HG03520 (cell line): ENCODE results near the gene LARGE2.

Experiments
- ATAC-seq: cut with Tn5 transposase; IDR thresholded peaks from one replicate; pipeline ENCODE4 v1.9.1; 2021; ENCODE audit warnings: mild to moderate bottlenecking, moderate library complexity; ENCODE audit not compliant: unreplicated experiment

The LARGE2 gene

DNA sequence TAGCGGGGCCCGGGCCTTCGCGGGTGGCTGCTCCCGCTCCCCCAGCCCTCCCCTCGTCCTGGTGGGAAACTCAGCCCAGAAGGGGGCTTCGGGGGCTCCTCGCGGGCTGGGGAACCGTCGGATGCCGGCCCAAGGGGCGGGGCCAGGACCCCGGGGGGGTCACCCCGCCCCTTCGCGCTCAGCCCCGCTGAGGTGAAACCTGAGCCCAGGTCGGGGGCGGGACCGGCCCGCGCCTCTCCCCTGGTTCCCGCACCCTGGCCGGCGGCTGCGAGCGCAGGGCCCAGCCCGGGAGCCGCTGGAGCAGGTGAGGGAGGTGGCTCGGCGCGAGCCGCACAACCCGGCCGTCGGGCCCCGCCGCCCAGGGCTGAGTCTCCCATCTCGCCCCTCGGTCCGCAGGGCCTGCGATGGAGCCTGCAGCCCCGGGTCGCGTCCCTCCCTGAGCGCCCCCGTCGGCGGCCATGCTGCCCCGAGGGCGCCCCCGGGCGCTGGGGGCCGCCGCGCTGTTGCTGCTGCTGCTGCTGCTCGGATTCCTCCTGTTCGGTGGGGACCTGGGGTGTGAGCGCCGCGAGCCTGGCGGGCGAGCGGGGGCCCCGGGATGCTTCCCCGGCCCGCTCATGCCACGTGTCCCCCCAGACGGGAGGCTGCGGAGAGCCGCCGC lies at the start of gene LARGE2:
TSS of gene LARGE2 (plus strand) at position 232 of the 658 bp plus-strand sequence. CDS start at position 459, 227 bp downstream.
- ATAC-seq, result no peak

DNA sequence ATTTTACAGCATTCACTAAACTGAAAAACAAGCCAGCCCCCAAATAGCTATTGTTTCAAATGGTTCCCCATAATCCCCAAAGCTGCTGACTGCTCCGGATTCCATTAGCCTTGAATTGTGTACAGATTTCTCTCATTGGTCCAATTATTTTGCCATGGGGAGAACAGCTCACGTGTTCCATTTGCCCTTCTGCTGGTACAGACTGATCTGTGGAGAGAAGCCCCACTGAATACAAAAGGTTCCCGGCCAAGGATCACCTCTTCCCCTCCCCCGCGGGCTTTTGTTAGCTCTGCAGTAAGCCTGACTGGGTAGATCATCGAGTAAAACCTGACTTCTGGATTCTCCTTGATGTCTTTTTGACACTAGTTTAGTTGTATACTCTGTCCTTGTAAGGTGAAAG lies 46.1 kb upstream of the LARGE2 start:
- no peak for ATAC-seq

DNA sequence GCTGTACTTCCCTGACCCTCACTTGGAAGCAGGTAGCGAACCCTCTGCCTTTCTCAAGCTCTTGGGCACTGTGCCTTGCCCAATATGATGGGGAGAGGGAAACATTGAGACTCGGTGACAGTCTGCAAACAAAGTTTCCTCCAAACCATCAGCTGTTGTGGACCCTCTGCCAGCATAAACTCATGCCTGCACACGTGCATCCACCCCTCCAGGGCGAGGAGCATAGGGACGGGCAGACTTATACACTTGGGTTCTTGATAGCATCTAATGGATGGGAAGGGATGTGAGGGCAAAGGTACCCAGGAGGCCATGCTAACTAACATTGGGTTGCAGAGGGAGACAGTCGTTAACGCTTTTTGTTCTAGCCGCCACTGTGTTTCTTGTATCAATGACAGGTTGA lies 45.2 kb upstream of the LARGE2 start:
- no peak for ATAC-seq

DNA sequence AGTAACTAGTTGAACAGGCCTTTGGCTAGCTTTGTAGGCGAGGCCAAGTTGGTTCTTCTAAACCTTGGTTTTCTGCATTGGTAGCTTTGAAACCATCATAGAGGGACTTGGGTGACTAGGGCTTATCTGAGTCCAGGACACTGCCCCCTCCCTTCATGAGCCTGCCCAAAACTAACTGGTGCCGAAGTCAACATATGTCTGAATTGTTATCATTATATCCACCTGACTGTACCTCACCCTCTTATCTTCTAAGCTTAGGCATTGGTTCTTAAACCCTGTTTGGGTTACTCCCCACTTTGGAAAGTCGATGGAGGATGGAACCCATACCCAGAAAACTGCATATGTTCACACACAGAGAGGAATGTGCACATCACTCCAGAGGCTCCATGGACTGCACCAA lies 44.6 kb upstream of the LARGE2 start:
- ATAC-seq, result no peak

DNA sequence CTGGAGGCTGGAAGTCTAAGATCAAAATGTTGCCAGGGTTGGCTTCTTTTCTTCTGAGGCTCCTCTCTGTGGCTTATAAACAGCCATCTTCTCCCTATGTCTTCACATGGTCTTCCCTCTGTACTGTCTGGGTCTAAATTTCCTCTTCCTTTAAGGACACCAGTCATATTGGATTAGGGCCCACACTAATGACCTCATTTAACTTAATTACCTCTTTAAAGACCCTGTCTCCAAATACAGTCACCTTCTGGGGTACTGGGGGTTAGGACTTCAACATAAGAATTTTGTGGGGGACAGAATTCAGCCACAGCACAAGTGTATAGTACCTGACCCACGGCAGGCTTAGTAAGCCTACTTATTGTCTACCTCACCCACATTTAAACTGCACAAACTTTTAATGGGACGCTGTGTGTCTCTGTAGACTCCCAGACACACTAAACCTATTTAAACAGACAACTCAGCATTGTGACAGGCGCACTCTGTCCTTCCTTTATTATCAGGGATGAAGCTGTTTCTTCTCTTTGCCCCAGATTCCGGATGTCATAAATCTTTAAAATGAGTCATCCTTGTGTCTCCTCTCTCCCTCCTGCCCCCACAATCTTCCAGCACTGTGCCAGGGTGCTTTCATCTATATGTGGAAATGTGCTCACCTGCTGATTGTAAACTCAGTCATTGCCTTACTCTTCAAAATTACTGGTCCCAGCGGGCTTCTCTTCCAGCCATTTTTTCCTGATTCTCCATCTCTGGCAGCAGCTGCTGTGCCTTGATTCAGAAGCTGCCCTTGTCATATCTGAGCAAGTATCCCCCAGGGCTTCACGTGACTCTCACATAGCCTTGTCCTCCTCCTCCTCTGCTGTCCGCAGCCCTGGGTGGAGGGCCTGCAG lies 42.4 kb upstream of the LARGE2 start:
- no peak for ATAC-seq

DNA sequence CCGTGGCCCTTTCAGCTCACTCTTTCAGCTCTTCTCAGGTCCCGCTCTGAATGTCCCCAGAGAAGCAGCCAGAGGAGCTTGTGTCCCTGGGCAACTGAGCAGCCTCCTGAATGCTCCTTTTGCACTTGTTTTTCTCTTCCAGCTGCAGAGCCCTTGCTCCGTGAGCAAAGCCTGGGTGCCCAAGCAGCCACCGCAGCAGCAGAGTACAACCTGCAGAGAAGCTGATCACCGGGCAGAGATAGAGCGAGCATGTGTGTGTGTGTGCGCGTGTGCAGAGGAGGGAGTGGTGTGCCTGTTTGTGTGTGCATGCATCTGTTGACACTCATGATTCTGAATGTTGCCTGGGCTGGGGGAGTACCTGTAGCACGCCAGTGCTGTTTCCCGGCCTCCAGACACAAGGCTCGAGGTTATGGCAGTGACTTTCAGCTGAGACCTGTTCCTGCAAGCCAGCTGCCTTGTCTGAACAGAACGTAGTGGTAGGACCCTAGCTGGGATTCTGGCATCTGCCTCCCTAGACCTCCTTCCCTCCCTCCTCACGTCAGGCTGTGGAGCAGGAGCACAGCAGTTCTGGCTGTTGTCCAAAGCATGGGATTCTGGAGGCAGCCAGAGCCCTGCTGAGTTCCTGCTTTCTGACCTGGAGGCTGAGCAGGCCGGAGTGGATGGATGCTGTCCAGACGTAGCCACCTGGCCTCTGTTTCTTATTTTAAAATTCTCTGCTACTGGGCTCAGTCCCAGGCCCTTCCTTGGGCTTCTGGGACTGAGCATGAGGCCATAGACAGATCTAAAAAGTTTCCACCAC lies 41.5 kb upstream of the LARGE2 start:
- ATAC-seq, result no peak

DNA sequence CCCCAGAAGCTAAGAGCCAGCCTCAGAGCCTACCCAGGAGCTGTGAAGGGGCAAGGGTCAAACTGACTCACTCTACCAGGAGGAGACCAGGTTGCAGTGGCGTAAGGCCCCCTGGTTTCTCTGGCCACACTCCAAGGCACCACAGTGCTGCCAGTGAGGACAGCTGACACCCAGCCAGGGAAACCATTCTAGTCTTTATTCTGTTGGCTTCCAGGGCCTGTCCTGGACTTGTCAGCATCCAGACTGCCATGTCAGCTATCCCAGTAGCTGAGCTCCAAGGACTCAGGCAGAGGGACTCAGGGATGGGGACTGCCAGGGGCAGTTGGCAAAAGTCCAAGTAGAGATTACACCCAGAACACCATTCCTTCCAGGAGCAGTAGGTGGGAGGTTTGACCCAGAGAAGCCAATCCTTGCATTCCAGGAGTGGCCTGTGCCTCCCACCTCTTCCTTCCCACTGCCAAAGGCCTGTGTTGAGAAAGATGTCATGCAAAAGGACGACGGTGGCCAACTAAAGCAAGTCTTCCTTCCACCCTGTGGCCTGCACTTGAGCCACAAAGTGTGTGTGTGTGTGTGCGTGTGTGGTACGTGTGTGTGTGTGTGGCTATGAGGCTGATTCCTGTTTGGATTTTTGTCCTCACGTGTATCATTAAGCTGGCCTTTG lies 40.6 kb upstream of the LARGE2 start:
- no peak for ATAC-seq

DNA sequence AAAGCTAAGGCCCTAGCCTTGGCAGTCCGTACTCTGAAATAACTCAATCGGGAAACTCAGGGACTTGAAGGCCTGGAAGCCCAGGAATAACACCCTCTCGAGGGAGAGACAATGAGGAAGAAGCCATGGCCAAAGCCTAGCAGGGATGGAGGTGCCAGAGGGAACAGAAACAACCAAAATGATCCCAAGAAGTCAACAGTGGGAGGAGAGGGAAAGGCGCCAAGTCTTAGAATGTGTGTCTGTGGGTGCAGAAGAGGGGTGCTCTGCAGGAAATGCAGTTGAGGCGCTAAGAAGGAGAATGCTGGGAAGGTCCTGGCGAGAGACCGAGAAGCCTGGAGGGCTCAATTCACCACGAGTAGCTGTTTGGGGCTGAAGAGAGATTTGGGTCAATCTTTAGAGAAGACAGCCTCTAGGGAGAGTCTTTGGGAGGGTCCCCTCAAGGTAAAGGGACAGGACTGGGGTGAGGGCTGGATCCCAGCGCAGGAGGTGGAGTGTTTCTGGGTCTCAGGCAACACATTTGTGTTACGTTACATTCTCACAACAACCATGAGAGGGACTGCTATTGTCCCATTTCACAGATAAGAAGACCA lies 37.8 kb upstream of the LARGE2 start:
- ATAC-seq, result no peak

DNA sequence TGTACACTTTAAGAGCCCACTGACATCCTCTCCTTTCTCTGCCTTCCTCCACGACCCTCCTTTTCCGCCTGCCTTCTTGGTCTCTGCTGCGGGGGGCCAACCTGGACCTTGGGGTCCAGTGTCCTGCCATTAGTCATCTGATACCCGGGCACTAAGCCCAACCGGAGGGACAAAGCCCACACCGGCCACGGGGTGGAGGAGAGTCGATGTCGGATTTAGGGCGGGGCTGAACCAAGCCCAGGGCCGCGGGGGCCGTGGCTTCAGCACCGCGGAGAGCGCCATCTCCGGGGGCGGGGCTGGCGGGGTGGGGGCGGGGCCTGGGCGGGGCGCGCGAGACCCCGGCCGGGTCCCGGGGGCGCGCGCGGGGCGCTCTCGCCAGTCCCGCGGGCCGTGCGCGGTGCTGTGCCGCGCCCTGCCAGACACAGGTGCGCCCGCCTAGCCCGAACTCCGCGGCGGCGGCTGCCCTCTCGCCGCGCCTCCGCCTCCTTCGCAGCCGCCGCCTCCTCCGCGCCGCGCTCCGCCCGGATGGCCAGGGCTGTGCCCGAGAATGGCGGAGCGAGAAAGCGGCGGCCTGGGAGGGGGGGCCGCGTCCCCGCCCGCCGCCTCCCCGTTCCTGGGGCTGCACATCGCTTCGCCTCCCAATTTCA lies 37.1 kb upstream of the LARGE2 start, which contains the start of gene MAPK8IP1:
TSS of gene MAPK8IP1 (plus strand) at position 378 of the 647 bp plus-strand sequence. CDS start at position 548, 170 bp downstream.
- peak; percentile 60 for ATAC-seq

DNA sequence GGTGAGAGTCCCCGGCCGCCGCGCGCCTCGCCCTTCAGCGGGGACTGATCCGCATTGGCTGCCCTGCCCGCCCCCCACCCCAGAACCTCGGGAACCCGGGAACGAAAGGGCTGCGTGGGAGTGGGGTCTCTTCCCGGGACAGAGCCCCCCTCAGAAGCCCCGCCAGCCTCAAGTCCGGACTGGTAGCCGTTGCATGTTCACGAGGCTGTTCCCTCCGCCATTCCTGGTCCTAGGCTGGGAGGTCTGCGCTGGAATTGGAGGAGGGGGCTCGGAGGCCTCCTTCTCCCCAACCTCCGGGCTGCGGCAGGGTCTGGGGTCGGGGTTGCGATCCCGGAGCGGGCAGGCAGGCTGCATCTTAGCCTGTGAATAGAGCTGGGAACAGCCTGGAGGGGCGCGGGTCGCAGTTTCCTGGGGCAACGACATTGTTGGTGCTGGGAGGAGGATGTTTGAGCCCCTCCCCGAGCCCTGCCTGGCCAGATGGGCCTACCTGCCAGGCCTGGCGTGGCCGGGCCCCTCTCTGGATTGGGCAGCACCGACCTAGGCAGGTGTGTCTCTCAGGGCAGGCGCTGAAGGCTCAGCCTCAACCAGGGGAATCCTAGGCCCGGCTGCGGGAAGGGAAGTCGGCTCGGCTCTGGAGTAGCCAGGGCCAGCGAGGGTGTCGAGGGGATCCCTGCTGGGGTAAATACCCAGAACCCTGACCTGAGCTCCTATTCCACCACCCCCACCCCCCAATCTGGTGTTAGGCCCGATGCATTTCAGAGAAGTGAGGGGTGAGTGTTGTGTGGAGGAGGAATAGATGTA lies 36.3 kb upstream of the LARGE2 start:
- ATAC-seq, result no peak

DNA sequence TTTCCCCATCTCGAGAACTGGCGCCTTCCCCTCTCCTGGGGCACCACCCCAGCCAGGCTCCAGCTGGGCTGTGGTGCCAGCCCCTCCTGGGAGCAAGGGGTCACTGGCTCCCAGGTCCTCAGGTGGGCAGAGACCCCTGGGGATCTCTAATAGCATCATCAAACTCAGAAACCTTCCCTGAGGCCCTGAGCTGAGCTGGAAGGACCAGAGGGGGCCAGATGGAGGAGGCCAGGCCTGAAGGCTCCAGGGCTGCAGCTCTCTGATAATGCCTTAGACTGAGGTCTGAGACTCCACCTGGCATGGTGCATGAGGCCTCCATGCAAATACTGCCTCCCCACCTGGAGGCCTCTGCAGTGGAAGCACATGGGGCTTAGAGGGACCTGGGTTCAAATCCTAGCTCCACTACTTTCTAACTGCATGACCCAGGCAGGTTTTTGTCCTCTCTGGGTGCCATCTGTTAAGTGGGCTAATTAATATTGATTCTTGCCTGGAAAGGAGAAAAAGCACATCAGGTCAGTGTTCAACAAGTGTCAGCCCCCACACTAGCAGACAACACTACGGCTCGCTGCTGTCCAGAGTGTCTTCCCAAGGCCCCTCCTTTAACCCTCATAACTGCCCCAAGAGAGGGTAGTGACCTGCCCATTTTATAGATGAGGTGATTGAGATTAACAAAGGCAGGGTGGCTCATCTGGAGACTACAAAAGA lies 35.5 kb upstream of the LARGE2 start:
- ATAC-seq, result no peak

DNA sequence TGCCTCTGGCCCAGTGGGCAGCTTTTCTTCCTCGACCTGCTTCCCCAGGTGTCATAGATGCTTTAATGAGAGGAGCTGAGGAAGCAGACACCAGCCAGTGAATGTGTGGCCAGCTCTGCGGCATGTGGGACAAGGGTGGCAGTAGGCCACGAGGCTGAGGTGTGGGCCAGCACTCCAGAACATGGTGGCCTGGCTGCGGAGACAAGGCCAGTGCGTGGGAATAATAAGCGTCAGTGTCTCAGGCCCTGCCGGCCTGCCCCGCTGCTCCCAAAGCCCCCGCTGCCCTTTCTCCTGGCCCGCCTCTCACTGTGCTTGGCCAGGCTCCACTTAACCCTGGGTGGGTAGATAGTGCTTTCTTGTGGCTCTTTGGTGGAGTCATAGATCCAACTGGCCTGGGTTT lies 34.9 kb upstream of the LARGE2 start:
- no peak for ATAC-seq

DNA sequence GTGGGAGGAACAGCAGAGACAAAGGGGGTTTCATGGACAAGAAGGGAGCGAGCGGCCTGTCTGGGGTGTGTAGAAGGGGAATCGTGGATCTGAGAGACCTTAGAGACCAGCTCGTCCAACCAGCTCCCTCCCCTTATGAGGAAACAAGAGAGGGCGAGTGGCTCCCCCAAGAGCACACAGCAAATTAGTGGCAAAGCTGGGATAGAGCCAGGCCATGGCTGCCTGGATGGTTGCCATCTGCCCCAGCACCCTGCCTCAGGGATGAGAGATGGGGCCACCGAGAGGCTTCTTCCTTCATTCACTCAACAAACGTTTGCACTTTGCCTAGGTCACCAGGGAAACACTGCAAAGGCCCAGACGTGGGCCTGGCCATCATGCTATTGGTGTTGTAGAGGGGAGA lies 32.9 kb upstream of the LARGE2 start:
- no peak for ATAC-seq

DNA sequence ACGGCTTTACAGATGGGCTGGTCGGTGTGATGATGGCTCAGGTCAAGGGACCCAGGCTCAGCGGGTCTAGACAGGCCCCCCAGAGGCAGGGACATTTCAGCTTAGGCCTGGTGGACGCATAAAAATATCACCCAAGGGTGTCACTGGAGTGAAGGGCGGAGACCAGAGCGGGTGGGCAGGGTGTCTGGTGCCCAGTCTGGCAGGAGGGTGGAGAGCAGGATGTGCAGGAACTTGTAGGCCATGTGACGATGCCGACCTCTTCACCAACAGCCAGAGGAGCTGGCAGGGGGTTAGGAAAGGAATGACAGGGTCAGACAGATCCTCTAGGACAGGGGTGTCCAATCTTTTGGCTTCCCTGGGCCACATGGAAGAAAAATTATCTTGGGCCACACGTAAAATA lies 32.5 kb upstream of the LARGE2 start:
- ATAC-seq, result no peak

DNA sequence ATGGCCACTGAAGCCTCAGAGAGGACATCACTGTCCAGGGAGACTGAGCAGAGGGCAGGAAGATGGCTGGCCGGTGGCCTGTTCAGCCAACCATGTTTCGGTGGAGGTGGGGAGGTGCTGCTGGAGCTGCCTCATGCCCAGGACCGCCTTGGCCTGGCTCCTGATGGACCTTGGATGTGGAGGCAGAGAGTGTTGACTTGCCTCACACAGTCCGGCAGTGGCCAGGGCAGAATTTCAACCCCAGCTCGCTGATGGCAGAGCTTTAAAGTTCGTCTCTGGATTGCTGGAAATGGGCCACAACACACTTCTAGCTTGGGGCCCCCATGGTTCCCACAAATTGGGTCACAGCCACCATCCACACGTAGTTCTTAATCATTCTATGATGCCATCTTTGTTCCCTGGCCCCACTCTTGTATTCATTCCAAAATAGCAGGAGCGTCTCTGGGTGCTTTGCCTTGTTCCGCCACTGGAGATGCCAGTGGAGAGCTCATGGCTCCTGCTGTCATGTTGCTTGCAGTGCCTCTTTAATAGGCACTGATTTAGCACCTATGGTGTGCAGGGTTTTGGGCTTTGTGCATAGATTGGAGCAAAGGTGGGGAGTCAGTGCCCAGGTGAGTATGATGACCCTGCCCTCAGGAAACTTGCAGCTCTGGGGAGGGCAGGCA lies 31.4 kb upstream of the LARGE2 start:
- ATAC-seq, result no peak

DNA sequence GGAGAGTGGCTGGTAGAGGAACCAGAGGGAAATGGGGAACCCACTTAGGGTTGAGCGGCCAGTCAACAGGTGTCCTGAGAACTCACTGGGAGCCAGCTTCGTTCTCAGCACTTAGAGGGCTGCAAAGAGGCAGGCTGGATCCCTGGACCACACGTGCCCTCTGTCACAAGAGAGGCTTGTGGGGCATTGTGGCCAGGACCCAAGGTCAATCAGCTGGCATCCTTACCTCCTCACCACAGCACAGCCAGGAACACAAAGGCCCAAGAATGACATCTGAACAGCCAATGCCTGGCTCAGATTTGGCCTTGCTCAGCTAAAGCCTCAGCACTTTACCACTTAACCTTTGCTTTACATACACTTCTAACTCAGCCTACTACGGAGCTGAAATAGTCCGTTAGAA lies 29.6 kb upstream of the LARGE2 start:
- no peak for ATAC-seq

DNA sequence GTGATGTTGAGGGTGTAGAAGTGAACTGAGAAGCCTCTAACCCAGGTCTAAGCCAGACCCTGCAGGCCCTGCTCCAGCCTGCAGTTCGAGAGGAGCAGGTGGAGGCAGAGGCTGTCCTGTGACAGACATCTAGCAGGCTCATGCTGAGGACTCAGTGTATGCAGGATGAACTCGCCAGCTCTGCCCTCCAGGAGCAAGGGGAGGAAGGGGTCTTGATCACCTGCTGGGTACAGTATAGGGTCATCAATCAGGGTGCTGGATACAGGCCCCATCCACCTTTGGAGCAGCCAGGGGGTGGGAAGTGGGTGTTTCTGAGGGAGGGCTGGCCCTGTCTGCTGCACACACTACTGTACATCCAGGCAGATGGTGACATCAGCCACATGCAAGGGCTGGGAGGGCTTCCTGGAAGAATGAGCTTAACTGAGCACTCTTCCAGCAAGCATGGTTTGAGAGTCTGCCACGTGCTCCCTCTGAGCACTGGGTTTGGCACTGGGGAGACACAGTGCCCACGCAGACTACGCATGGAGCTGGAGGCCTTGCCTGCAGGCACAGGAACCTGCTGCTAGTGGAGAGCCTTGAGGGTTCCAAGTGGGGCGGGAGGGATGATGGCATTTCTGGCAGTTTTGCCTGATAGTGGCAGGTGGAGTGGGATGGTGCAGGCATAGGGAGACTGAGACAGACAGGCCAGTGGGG lies 27.8 kb upstream of the LARGE2 start:
- no peak for ATAC-seq
